Measurements from ENCODE around the gene CCDC9B.

DNA sequence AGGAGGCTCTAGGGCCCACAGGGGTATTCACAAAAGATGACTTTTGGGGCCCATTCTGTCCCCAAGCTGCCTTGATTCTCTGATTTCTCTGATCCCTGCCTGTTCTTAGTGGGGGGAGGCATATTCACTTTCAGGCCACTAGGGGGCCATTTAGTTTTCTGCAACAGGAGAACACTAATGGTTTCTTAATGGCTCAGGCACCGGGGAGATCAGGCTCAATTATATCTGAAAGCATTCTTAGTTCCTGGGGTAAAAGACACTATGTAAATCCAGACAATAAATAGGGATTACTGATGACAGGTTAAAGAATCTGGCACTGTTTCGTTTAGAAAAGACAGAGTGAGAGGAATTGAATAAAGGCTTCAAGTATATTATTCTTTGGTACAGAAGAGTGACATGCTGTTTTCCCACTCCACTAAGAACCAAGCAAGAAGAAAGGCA lies 19.8 kb downstream of the CCDC9B start:
- TF ChIP-seq POLR2A (IDR thresholded peaks at IDR 0.05): no peak
- TF ChIP-seq, protein P1, sequence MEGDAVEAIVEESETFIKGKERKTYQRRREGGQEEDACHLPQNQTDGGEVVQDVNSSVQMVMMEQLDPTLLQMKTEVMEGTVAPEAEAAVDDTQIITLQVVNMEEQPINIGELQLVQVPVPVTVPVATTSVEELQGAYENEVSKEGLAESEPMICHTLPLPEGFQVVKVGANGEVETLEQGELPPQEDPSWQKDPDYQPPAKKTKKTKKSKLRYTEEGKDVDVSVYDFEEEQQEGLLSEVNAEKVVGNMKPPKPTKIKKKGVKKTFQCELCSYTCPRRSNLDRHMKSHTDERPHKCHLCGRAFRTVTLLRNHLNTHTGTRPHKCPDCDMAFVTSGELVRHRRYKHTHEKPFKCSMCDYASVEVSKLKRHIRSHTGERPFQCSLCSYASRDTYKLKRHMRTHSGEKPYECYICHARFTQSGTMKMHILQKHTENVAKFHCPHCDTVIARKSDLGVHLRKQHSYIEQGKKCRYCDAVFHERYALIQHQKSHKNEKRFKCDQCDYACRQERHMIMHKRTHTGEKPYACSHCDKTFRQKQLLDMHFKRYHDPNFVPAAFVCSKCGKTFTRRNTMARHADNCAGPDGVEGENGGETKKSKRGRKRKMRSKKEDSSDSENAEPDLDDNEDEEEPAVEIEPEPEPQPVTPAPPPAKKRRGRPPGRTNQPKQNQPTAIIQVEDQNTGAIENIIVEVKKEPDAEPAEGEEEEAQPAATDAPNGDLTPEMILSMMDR (IDR thresholded peaks at IDR 0.05): peak; percentile 86 to 94 (median 89)
